AG09309 (cell line): ENCODE results near the gene ABCG2.

Experiments used
- DNase-seq: peaks from one replicate; pipeline ENCODE4 v3.0.0-alpha.2; 2010; ENCODE audit warnings: low read depth
- H3K4me3 ChIP-seq: 2 replicates; pipeline ENCODE4 v1.5.1; 2011; ENCODE audit warnings: mild to moderate bottlenecking, low read depth, low read length, moderate library complexity; ENCODE audit not compliant: control insufficient read depth
- CTCF ChIP-seq: IDR thresholded peaks from 2 replicates; pipeline ENCODE4 v1.5.1; 2011; ENCODE audit warnings: mild to moderate bottlenecking, low read depth, low read length, inconsistent platforms; ENCODE audit not compliant: insufficient read depth, control insufficient read depth; ENCODE audit errors: missing control alignments

ABCG2 gene

GRCh38 chr4:88172987-88173386 is 14.5 kb upstream of the ABCG2 start:
- no peak for DNase-seq
- H3K4me3 ChIP-seq: no peak overlapping the region
- no peak for TF ChIP-seq CTCF

- no peak overlapping the region for H3K4me3 ChIP-seq
- no peak for TF ChIP-seq CTCF
- DNase-seq: no peak
Observed at GRCh38 chr4:88171206-88171605, 12.8 kb upstream of the ABCG2 start.

GRCh38 chr4:88169298-88169697 is 10.9 kb upstream of the ABCG2 start:
- no peak overlapping the region for H3K4me3 ChIP-seq
- TF ChIP-seq CTCF: no peak
- no peak for DNase-seq

GRCh38 chr4:88166608-88167007 is 8.2 kb upstream of the ABCG2 start:
- no peak for DNase-seq
- TF ChIP-seq CTCF: no peak

GRCh38 chr4:88163336-88163735 is 4.9 kb upstream of the ABCG2 start:
- TF ChIP-seq CTCF: no peak
- H3K4me3 ChIP-seq: no peak overlapping the region
- no peak for DNase-seq

More at GRCh38 chr4:88166608-88167007, 8.2 kb upstream of the ABCG2 start:
- no peak overlapping the region for H3K4me3 ChIP-seq

GRCh38 chr4:88162626-88163025 is 4.2 kb upstream of the ABCG2 start:
- no peak for TF ChIP-seq CTCF
- H3K4me3 ChIP-seq: no peak overlapping the region
- no peak for DNase-seq

- no peak for TF ChIP-seq CTCF
- peak overlapping the region; percentile 44 for H3K4me3 ChIP-seq
- no peak for DNase-seq
Observed at GRCh38 chr4:88159229-88159725, 838 bp upstream of the ABCG2 start.
